Measurements from ENCODE around the gene FANCD2.

- no peak for TF ChIP-seq CTCF (conservative IDR thresholded peaks at IDR 0.05; ENCODE audit: low read depth, low read length)
- no peak for TF ChIP-seq EZH2 (IDR thresholded peaks at IDR 0.05; ENCODE audit: borderline replicate concordance, low read depth, low read length, poor library complexity, severe bottlenecking)
Measured at GRCh38 chr3:10116928-10117327, 90.7 kb downstream of the FANCD2 start.
